Sigmoid colon (tissue), 7 donors: ENCODE results near the gene ASCL2. TPM values are rescaled to one million over a fixed set of nuclear protein-coding genes. Genes with fewer than 3 reads are reported as not detected.

Experiments used
- DNase-seq: peaks from one replicate; pipeline ENCODE4 v3.0.0-alpha.2; 2019
- H3K27ac ChIP-seq, 4 donors: fragments of 200-600 bp; sonication (generic); one replicate each; pipeline ENCODE4 v1.5.1; 2016 to 2019; ENCODE audit warnings: mild to moderate bottlenecking in 1 of 4
- H3K27me3 ChIP-seq, 3 donors: fragments of 200-600 bp; sonication (generic); one replicate each; pipeline ENCODE4 v1.5.1; 2019; ENCODE audit warnings: mild to moderate bottlenecking in 1 of 3
- H3K36me3 ChIP-seq, 4 donors: fragments of 200-600 bp; sonication (generic); one replicate each; pipeline ENCODE4 v1.5.1; 2016 to 2019
- H3K4me1 ChIP-seq, 4 donors: fragments of 200-600 bp; sonication (generic); one replicate each; pipeline ENCODE4 v1.5.1; 2017 to 2019
- H3K4me3 ChIP-seq, 4 donors: fragments of 200-600 bp; sonication (generic); one replicate each; pipeline ENCODE4 v1.5.1; 2017 to 2019; ENCODE audit warnings: mild to moderate bottlenecking in 2 of 4, moderate library complexity in 1 of 4
- H3K9me3 ChIP-seq, 4 donors: fragments of 200-600 bp in 3 of 4; sonication (generic) in 3 of 4; one replicate each; pipeline versions ENCODE4 v1.5.1 to v1.6.1; 2013 to 2019
- EP300 ChIP-seq, 4 donors: sonication (generic); formaldehyde crosslinking; IDR thresholded peaks; one replicate each; pipeline ENCODE4 v1.6.1; 2017; ENCODE audit warnings: antibody characterized with exemption in 4 of 4
- POLR2A ChIP-seq, 2 donors: fragments of 450-650 bp; IDR thresholded peaks; one replicate each; pipeline ENCODE4 v1.6.1; 2016; ENCODE audit warnings: antibody characterized with exemption in 2 of 2, mild to moderate bottlenecking in 2 of 2, moderate library complexity in 2 of 2
- POLR2AphosphoS5 ChIP-seq, 4 donors: sonication (generic); formaldehyde crosslinking; IDR thresholded peaks; one replicate each; pipeline ENCODE4 v1.6.1; 2017; ENCODE audit warnings: antibody characterized with exemption in 4 of 4
- WGBS, 2 donors: extraction: QIAGEN DNeasy Blood & Tissue Kit; methylation state at CpG; one replicate each; pipeline ENCODE4 v1.1.7; 2013; 5-methylcytosine and 5-hydroxymethylcytosine counted together
- intact Hi-C: fragments of 100-400 bp; cut with DNase I; formaldehyde crosslinking; loops from one replicate; pipeline ENCODE4 v1.15.1; 2023
- polyA plus RNA-seq, 3 donors: library from polyadenylated mRNA; stranded (reverse); fragments of 200-250 nt; gene quantifications; one replicate each; pipeline ENCODE4 v1.2.3, GENCODE V29; 2013
- total RNA-seq, 4 donors: library from RNA; depleted of rRNA; stranded (reverse); fragments of >200 nt; gene quantifications; one replicate each; pipeline ENCODE4 v1.1.0, GENCODE V29; 2016
- TF ChIP-seq, protein P1 (sequence below), 4 experiments: fragments of 450-650 bp in 3 of 4; fragments of 200-600 bp in 1 of 4; IDR thresholded peaks; one replicate each; pipeline ENCODE4 v1.5.1; 2016 to 2019; ENCODE audit warnings: antibody characterized with exemption in 4 of 4, mild to moderate bottlenecking in 3 of 4, moderate library complexity in 2 of 4
- donor health status: healthy with polysubstance abuse.
- donor health status: Bipolar disorder and iron deficiency.
- donor health status: healthy.

Gene ASCL2
- total and polyA plus RNA-seq, 7 donors = 0.28 to 4.8 (median 1.2) TPM; not detected in 2

- intact Hi-C loops = loop anchor here (1.0 to 10.0 kb wide), 5 partner anchors 73 to 581 kb away; partner anchors contain the start of genes CDKN1C and TSSC4
- Histone ChIP-seq H3K9me3 (no peaks in the 10 kb centered on the region), H3K36me3 (no peaks in the 10 kb centered on the region), H3K4me1 (peaks cover 0 to 63% (median 53%) of the 10 kb centered on the region in 4 donors), H3K27ac (peak overlapping the region; percentile 87 to 94 (median 92)), H3K4me3 (peak overlapping the region in 3 of 4 donors; percentile 7 to 23 (median 22)), H3K27me3 (no peaks in the 10 kb centered on the region)
- TF ChIP-seq, protein P1, sequence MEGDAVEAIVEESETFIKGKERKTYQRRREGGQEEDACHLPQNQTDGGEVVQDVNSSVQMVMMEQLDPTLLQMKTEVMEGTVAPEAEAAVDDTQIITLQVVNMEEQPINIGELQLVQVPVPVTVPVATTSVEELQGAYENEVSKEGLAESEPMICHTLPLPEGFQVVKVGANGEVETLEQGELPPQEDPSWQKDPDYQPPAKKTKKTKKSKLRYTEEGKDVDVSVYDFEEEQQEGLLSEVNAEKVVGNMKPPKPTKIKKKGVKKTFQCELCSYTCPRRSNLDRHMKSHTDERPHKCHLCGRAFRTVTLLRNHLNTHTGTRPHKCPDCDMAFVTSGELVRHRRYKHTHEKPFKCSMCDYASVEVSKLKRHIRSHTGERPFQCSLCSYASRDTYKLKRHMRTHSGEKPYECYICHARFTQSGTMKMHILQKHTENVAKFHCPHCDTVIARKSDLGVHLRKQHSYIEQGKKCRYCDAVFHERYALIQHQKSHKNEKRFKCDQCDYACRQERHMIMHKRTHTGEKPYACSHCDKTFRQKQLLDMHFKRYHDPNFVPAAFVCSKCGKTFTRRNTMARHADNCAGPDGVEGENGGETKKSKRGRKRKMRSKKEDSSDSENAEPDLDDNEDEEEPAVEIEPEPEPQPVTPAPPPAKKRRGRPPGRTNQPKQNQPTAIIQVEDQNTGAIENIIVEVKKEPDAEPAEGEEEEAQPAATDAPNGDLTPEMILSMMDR (IDR thresholded peaks at IDR 0.05) = no peak
- TF ChIP-seq EP300 (IDR thresholded peaks at IDR 0.05) = no peak
- TF ChIP-seq POLR2A (IDR thresholded peaks at IDR 0.05) = no peak
- TF ChIP-seq POLR2AphosphoS5 (IDR thresholded peaks at IDR 0.05) = no peak
- DNase-seq = peak; percentile 84
- WGBS, 2 donors = 30 to 46% methylated on average over 12 of the region's 12 CpGs
Observed at GRCh38 chr11:2305788-2306451, 35.5 kb upstream of the ASCL2 start.

DNA sequence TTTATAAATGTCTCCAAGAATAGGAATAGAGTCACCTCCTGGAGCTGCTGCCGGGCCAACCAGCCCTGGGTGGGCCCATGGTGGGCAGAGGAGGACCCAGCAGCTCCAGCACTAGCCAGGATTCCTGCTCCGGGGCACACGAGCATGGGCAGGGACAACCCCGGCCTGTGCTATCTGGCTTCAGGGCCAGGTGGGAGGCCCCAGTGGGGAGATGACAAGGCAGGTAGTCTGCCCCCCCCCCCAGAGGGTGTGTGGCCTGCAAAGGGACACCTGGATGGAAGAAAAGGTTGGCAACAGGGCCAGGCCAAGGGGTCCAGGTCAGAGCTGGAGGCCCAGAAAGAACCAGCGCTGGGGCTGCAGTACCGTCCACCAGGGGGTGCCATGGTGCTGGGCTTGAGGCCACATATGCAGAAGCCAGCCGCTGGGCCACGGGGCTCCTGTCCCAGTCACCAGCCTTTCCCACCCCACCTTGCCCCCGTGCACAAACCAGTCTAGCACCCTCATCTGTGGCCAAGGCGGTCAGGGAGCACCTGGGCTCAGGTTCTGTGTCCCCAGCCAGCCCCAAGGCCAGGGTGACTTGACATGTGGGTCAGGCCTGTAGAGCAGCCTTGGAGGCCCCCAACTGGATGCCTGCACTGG lies 34.9 kb upstream of the ASCL2 start:
- peak; percentile 95 for DNase-seq
- Histone ChIP-seq H3K36me3 (no peaks in the 10 kb centered on the region), H3K4me3 (peak overlapping the region in 1 of 4 donors; percentile 23), H3K9me3 (no peaks in the 10 kb centered on the region), H3K27me3 (no peaks in the 10 kb centered on the region), H3K4me1 (peaks cover 0 to 62% (median 52%) of the 10 kb centered on the region in 4 donors), H3K27ac (peak overlapping the region; percentile 87 to 94 (median 92))
- TF ChIP-seq EP300 (IDR thresholded peaks at IDR 0.05) (no peak), POLR2A (IDR thresholded peaks at IDR 0.05) (no peak), POLR2AphosphoS5 (IDR thresholded peaks at IDR 0.05) (peak in 1 of 4 donors; percentile 34)
- TF ChIP-seq, protein P1 (IDR thresholded peaks at IDR 0.05) = peak; percentile 91 to 98 (median 94)
- intact Hi-C loops = loop anchor here (1.0 to 10.0 kb wide), 5 partner anchors 74 to 582 kb away; partner anchors contain the start of genes CDKN1C and TSSC4
- 24 to 31% methylated on average over 10 of the region's 10 CpGs for WGBS, 2 donors

DNA sequence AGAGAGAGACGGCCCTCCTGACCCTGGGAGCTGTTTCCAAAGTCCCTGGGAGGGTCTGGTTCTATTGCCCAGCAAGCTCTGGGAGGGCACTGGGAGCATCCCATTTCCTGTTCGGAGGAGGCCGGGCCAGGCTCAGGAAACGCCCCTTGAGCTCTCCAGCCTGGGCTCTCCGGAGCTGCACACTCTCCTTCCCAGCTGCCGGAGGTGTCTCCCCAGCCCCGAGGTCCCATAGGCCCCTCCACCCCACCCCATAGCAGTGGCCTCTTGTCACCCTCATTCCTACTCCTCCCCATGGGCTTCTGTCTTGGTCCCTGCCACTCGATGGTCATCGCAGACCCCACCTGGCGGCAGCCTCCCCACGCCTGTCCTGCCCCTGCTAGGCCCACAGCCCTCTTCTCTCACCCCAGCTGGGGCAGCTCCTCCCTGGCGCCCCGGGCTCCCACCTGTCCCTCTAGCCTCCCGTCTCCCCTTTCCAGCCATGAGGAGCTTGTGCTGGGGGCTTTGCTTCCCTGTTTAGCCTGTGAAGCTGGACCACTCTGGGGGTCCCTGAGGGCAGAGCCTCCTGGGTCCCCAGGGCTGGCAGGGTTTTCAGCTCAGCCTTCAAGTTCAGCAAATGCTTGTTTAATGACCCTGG lies 34.2 kb upstream of the ASCL2 start:
- TF ChIP-seq POLR2AphosphoS5 (IDR thresholded peaks at IDR 0.05) (no peak), EP300 (IDR thresholded peaks at IDR 0.05) (no peak), POLR2A (IDR thresholded peaks at IDR 0.05) (no peak)
- TF ChIP-seq, protein P1 (IDR thresholded peaks at IDR 0.05) = no peak
- H3K27me3 ChIP-seq = no peaks in the 10 kb centered on the region
- intact Hi-C loops = loop anchor here (1.0 to 10.0 kb wide), 6 partner anchors 74 to 583 kb away; partner anchors contain the start of genes CDKN1C and TSSC4
- H3K4me1 ChIP-seq = peaks cover 0 to 62% (median 52%) of the 10 kb centered on the region in 4 donors
- H3K4me3 ChIP-seq = no peak overlapping the region
- H3K9me3 ChIP-seq = no peaks in the 10 kb centered on the region
- peak overlapping the region; percentile 87 to 94 (median 92) for H3K27ac ChIP-seq
- peak; percentile 67 for DNase-seq
- WGBS, 2 donors = 59 to 74% methylated on average over 14 of the region's 14 CpGs
- H3K36me3 ChIP-seq = no peaks in the 10 kb centered on the region

GRCh38 chr11:2303627-2304505 lies 33.5 kb upstream of the ASCL2 start:
- Histone ChIP-seq H3K9me3 (no peaks in the 10 kb centered on the region), H3K4me1 (peaks cover 0 to 62% (median 52%) of the 10 kb centered on the region in 4 donors), H3K27me3 (no peaks in the 10 kb centered on the region), H3K36me3 (no peaks in the 10 kb centered on the region), H3K4me3 (no peak overlapping the region), H3K27ac (peak overlapping the region in 3 of 4 donors; percentile 91 to 94 (median 94))
- 77 to 78% methylated on average over 15 of the region's 15 CpGs for WGBS, 2 donors
- TF ChIP-seq, protein P1 (IDR thresholded peaks at IDR 0.05) = no peak
- no peak for TF ChIP-seq EP300 (IDR thresholded peaks at IDR 0.05)
- TF ChIP-seq POLR2A (IDR thresholded peaks at IDR 0.05) = no peak
- no peak for TF ChIP-seq POLR2AphosphoS5 (IDR thresholded peaks at IDR 0.05)
- intact Hi-C loops = loop anchor here (2.0 to 10.0 kb wide), 4 partner anchors 75 to 439 kb away; no protein-coding TSS in a partner anchor
- no peak for DNase-seq
